Muscle layer of colon (tissue), 2 donors: ENCODE data around the gene TST.

Experiments used
- H3K27ac ChIP-seq: one replicate; pipeline ENCODE4 v1.7.0; 2013; ENCODE audit warnings: low read depth, mild to moderate bottlenecking, low read length, moderate library complexity
- H3K27me3 ChIP-seq, 2 donors: one replicate each; pipeline ENCODE4 v1.7.0; 2013; ENCODE audit warnings: low read length in 2 of 2, mild to moderate bottlenecking in 2 of 2; ENCODE audit not compliant: insufficient read depth in 2 of 2, control insufficient read depth in 1 of 2
- H3K36me3 ChIP-seq: one replicate; pipeline ENCODE4 v1.7.0; 2013; ENCODE audit warnings: mild to moderate bottlenecking, low read length; ENCODE audit not compliant: insufficient read depth
- H3K4me1 ChIP-seq: one replicate; pipeline ENCODE4 v1.7.0; 2013; ENCODE audit warnings: mild to moderate bottlenecking, low read length; ENCODE audit not compliant: insufficient read depth
- H3K4me3 ChIP-seq, 2 donors: one replicate each; pipeline ENCODE4 v1.7.0; 2013; ENCODE audit warnings: low read length in 2 of 2, low read depth in 1 of 2, mild to moderate bottlenecking in 1 of 2, moderate library complexity in 1 of 2
- H3K9ac ChIP-seq: one replicate; pipeline ENCODE4 v1.7.0; 2013; ENCODE audit warnings: low read length
- H3K9me3 ChIP-seq: one replicate; pipeline ENCODE4 v1.7.0; 2013; ENCODE audit warnings: mild to moderate bottlenecking, low read length
- donor health status: abdominal sarcoma.
- donor health status: Adenocarcinoma of cecum.

Gene TST

DNA sequence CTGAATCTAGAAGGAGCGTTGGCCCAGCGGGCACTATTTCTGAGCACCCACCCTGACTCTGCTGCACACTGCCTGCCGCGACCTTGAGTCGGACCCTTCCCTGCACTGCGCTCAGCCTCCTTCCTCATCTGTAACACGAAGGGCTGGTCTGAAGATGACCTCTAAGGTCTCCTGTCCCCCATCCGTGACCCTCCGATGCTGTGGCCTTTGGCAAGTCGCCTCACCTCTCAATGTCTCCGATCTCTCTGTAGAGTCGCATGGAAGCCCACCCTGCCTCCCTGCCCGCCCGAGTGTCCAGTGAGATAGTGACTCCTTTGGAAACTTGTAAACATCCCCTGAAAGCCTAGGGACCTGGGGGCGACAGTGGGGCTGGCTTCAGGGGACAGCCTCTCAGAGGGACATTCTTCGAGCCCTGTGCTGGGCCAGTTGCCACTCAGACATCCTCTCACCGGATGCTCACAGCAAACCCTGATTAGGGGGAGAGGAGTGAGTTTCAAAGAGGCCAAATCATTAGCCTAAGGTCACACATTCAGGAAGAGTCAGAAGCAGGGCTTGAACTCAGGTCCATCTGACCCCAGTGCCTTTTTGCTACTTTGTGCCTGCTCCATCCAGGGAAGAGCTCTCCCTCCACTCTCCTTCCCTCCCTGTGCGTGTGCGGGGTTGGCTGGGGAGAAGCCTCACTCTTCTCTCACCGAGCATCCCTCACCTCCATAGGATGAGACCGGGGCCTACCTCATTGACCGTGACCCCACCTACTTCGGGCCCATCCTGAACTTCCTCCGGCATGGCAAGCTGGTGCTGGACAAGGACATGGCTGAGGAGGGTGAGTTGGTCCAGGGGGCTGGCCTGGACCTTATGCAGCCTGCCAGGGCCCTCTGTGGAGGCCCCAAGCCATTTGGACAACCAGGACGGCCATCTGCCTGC is 33.4 kb upstream of the TST start:
- Histone ChIP-seq H3K27me3 (no peaks in the 10 kb centered on the region), H3K4me1 (peaks cover 12% of the 10 kb centered on the region), H3K36me3 (peaks cover 21% of the 10 kb centered on the region), H3K9ac (no peak overlapping the region), H3K27ac (no peak overlapping the region), H3K9me3 (no peaks in the 10 kb centered on the region), H3K4me3 (peak overlapping the region; percentile 52 to 59)

GRCh38 chr22:37051391-37052385 is 32.4 kb upstream of the TST start, which contains the start of gene KCTD17:
TSS of gene KCTD17 (plus strand) at chr22:37051742. CDS start at chr22:37051761, 19 bp downstream.
- no peak within 1 kb of the TSS for H3K27ac ChIP-seq
- H3K9ac ChIP-seq: no peak within 1 kb of the TSS
- H3K36me3 ChIP-seq: peaks cover 13% of the 10 kb centered on the region
- peaks cover 12% of the 10 kb centered on the region for H3K4me1 ChIP-seq
- peak within 1 kb of the TSS; percentile 52 to 59 for H3K4me3 ChIP-seq
- H3K27me3 ChIP-seq: no peaks in the 10 kb centered on the region
- H3K9me3 ChIP-seq: no peaks in the 10 kb centered on the region

- Histone ChIP-seq H3K27me3 (no peaks in the 10 kb centered on the region), H3K9me3 (no peaks in the 10 kb centered on the region), H3K27ac (no peak overlapping the region), H3K9ac (no peak overlapping the region), H3K4me3 (no peak overlapping the region), H3K36me3 (peaks cover 11% of the 10 kb centered on the region), H3K4me1 (peaks cover 12% of the 10 kb centered on the region)
These were observed 31.7 kb upstream of the TST start for GRCh38 chr22:37050913-37051312.

- H3K27ac ChIP-seq: no peak overlapping the region
These were observed 30.0 kb upstream of the TST start for GRCh38 chr22:37049224-37049623.

DNA sequence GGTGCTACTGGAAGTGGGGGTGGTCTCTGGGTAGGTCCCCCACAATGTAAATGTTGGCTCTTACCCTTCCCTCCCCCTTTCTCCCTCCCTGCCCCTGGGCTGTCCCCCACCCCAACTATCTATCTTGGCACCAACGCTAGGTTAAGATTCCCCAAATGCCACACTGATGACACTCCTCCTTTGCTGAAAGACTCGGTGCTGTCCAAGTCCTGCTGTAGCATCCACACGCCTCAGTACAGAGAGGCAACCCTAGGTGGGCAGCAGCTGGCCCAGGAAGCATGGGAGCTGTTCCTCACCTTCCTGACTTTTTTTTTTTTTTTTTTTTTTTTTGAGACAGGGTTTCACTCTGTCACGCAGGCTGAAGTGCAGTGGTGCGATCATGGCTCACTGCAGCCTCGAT is 28.9 kb upstream of the TST start:
- H3K27ac ChIP-seq: no peak overlapping the region
- no peak overlapping the region for H3K9ac ChIP-seq
- H3K4me3 ChIP-seq: no peak overlapping the region
- H3K27me3 ChIP-seq: peaks cover 0 to 3% of the 10 kb centered on the region in 2 donors
- peaks cover 12% of the 10 kb centered on the region for H3K4me1 ChIP-seq
- H3K36me3 ChIP-seq: no peaks in the 10 kb centered on the region
- H3K9me3 ChIP-seq: no peaks in the 10 kb centered on the region

More at GRCh38 chr22:37049224-37049623, 30.0 kb upstream of the TST start:
- no peaks in the 10 kb centered on the region for H3K9me3 ChIP-seq
- peaks cover 12% of the 10 kb centered on the region for H3K4me1 ChIP-seq
- H3K9ac ChIP-seq: no peak overlapping the region
- H3K27me3 ChIP-seq: no peaks in the 10 kb centered on the region
- H3K4me3 ChIP-seq: no peak overlapping the region
- H3K36me3 ChIP-seq: no peaks in the 10 kb centered on the region

- Histone ChIP-seq H3K4me1 (peaks cover 2% of the 10 kb centered on the region), H3K27ac (no peak overlapping the region), H3K36me3 (no peaks in the 10 kb centered on the region), H3K27me3 (peaks cover 0 to 6% of the 10 kb centered on the region in 2 donors), H3K4me3 (no peak overlapping the region), H3K9me3 (no peaks in the 10 kb centered on the region), H3K9ac (no peak overlapping the region)
These were observed 27.8 kb upstream of the TST start for GRCh38 chr22:37047006-37047405.

DNA sequence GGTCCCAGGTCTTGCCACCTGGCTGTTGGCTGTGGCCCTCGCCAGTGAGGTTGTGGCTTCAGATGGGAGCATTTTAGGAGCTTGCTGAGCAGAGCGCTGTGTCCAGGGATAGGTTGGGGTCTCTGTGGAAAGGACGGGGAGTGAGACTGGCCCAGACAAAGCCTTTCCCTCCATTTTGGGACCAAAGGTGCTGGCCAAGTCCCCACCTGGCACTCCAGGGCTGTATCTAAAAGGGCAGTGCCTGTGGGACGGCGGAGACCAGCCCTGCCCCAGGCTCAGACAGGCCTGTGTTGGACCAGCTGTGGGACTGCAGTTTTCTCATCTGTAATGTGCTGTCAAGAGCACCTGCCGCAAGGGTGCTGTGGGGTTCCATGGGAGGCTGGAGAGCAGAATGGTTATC is 27.3 kb upstream of the TST start:
- peaks cover 0 to 6% of the 10 kb centered on the region in 2 donors for H3K27me3 ChIP-seq
- no peak overlapping the region for H3K4me3 ChIP-seq
- H3K27ac ChIP-seq: no peak overlapping the region
- H3K36me3 ChIP-seq: no peaks in the 10 kb centered on the region
- H3K9ac ChIP-seq: no peak overlapping the region
- H3K9me3 ChIP-seq: no peaks in the 10 kb centered on the region
- no peaks in the 10 kb centered on the region for H3K4me1 ChIP-seq

DNA sequence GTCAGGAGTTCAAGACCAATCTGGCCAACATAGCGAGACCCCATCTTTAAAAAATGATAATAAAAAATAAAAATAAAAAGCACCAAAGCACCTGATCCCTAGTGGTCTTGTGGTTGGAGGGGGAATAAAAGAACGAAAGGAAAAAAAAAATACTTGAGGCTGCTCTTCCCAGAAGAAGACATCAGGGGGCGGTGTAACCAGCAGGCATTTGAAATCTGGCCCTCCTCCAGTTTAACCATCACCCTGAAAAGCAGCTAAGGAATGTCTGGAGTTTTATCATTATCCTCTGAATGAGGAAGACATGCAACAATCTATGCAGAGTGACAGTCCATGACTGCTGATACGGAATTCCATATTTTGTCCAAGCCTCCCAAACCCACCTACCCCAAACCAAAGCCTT is 26.7 kb upstream of the TST start:
- Histone ChIP-seq H3K27me3 (peaks cover 0 to 6% of the 10 kb centered on the region in 2 donors), H3K9me3 (no peaks in the 10 kb centered on the region), H3K36me3 (no peaks in the 10 kb centered on the region), H3K4me3 (no peak overlapping the region), H3K4me1 (no peaks in the 10 kb centered on the region), H3K27ac (no peak overlapping the region), H3K9ac (no peak overlapping the region)

DNA sequence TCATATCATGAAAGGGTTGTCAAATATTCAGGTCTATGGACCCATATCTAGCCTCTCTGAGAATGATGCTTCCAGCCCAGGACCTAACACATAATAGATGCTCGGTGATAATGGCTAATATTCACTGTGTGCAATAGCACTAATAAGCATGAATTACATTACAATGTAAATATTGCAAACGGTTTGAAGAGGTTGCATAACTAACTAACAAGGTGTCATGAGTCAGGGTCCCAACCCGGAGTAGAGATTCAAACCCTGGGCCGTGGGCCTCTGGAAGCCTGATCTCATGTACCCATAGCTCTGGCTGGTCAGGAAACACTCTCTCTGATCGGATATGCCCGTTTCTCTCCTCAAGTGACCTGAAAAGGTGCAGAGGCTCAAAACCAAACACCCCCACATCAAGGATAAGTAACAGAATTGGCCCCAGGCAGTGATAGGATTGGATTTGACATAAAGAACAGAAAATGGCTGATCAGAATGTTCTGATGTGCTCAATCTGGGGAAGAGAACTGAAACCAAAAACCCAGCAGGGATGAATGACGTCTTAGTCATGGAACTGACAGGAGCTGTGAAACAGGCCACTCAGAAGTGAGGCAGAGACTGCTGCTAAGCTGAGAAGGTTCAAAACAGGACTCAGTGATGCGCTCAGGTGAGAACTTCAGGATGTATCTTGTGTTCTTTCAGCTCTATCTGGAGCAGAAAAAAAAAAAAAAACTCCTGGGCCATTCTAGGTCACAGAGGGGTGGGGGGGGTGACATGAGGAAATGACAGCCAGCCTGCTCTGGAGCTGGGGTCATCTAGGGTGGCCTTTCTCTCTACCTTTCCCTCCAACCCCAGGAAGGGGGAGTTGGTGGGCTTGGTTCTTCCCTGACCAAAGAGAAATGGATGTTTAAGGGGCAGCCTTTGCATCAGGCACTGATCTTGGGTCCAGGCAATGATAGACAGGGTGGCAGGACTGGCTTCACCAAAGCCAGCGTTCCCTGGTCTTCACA is 25.7 kb upstream of the TST start:
- Histone ChIP-seq H3K9ac (no peak overlapping the region), H3K27ac (no peak overlapping the region), H3K36me3 (no peaks in the 10 kb centered on the region), H3K4me1 (no peaks in the 10 kb centered on the region), H3K27me3 (peaks cover 0 to 6% of the 10 kb centered on the region in 2 donors), H3K9me3 (no peaks in the 10 kb centered on the region), H3K4me3 (no peak overlapping the region)

- H3K9ac ChIP-seq: no peak overlapping the region
- H3K4me3 ChIP-seq: no peak overlapping the region
- H3K9me3 ChIP-seq: no peaks in the 10 kb centered on the region
- H3K27me3 ChIP-seq: peaks cover 0 to 6% of the 10 kb centered on the region in 2 donors
- H3K27ac ChIP-seq: no peak overlapping the region
- no peaks in the 10 kb centered on the region for H3K4me1 ChIP-seq
- H3K36me3 ChIP-seq: no peaks in the 10 kb centered on the region
These were observed 24.7 kb upstream of the TST start for GRCh38 chr22:37043828-37044538.
